Measurements from ENCODE around the gene SUPT7L. TPM values are rescaled to one million over a fixed set of nuclear protein-coding genes. Genes with fewer than 3 reads are reported as not detected.
"Not testable (repeated sequence)": the region's sequence is repeated elsewhere in the genome, so short reads cannot be mapped to it uniquely, and the experiment has no call there.

SUPT7L gene
- polyA plus RNA-seq, 1 donor (not counting 4 experiments of a cell fraction or from before 2014, with no cell fraction given) = 39.8 TPM

- no peak for FAIRE-seq
Observed at GRCh38 chr2:27683390-27684071, 20.1 kb upstream of the SUPT7L start.

GRCh38 chr2:27682334-27682771, 18.9 kb upstream of the SUPT7L start:
- H3K4me2 ChIP-seq (ENCODE audit: control insufficient read depth, extremely low read depth, insufficient read depth, low read depth, low read length) = peak overlapping the region; percentile 56
- DNase-seq (ENCODE audit: low read depth, low spot score); H2AFZ ChIP-seq (ENCODE audit: control insufficient read depth, low read length); H3K27me3 ChIP-seq (ENCODE audit: control insufficient read depth, extremely low read depth, insufficient read depth, low read length); H3K4me3 ChIP-seq (ENCODE audit: control insufficient read depth in 2 of 3, extremely low read depth in 1 of 3, insufficient read depth in 2 of 3, low read depth in 1 of 3, low read length in 3 of 3); H3K9me1 ChIP-seq (ENCODE audit: control insufficient read depth, extremely low read depth, insufficient read depth, low read length); FAIRE-seq; dilution Hi-C loops (cut with MboI; ENCODE audit: extremely low pct_ligation_motif_present, low sequenced_read_pairs); H4K20me1 ChIP-seq (ENCODE audit: control insufficient read depth, extremely low read depth, insufficient read depth, low read length); H3K79me2 ChIP-seq (ENCODE audit: control insufficient read depth, insufficient read depth, low read length); H3K9me3 ChIP-seq (ENCODE audit: control insufficient read depth, low read depth, low read length): not testable (repeated sequence)
- peak overlapping the region; percentile 82 for H3K27ac ChIP-seq (ENCODE audit: control insufficient read depth, insufficient read depth, low read length)
- peaks cover 37% of the 10 kb centered on the region for H3K4me1 ChIP-seq (ENCODE audit: control insufficient read depth, extremely low read depth, insufficient read depth, low read length)
- H3K36me3 ChIP-seq (ENCODE audit: control insufficient read depth in 2 of 2, extremely low read depth in 1 of 2, insufficient read depth in 2 of 2, low read length in 2 of 2) = peaks cover 6 to 18% of the 10 kb centered on the region in 2 experiments
- H3K9ac ChIP-seq (ENCODE audit: control insufficient read depth, extremely low read depth, insufficient read depth, low read length) = peak overlapping the region; percentile 62

More at GRCh38 chr2:27683390-27684071, 20.1 kb upstream of the SUPT7L start:
- peak overlapping the region; percentile 3 for H3K4me2 ChIP-seq (ENCODE audit: control insufficient read depth, extremely low read depth, insufficient read depth, low read depth, low read length)
- H3K9me1 ChIP-seq (ENCODE audit: control insufficient read depth, extremely low read depth, insufficient read depth, low read length) = peaks cover 4% of the 10 kb centered on the region
- H3K4me1 ChIP-seq (ENCODE audit: control insufficient read depth, extremely low read depth, insufficient read depth, low read length) = peaks cover 49% of the 10 kb centered on the region
- no peaks in the 10 kb centered on the region for H3K9me3 ChIP-seq (ENCODE audit: control insufficient read depth, low read depth, low read length)
- peaks cover 6 to 15% of the 10 kb centered on the region in 2 experiments for H3K36me3 ChIP-seq (ENCODE audit: control insufficient read depth in 2 of 2, extremely low read depth in 1 of 2, insufficient read depth in 2 of 2, low read length in 2 of 2)
- H3K27me3 ChIP-seq (ENCODE audit: control insufficient read depth, extremely low read depth, insufficient read depth, low read length) = no peaks in the 10 kb centered on the region
- no peaks in the 10 kb centered on the region for H3K79me2 ChIP-seq (ENCODE audit: control insufficient read depth, insufficient read depth, low read length)
- dilution Hi-C loops (cut with MboI; ENCODE audit: extremely low pct_ligation_motif_present, low sequenced_read_pairs) = no loop called here
- DNase-seq (ENCODE audit: low read depth, low spot score) = no peak
- no peak overlapping the region for H3K4me3 ChIP-seq (ENCODE audit: control insufficient read depth in 2 of 3, extremely low read depth in 1 of 3, insufficient read depth in 2 of 3, low read depth in 1 of 3, low read length in 3 of 3)
- H3K27ac ChIP-seq (ENCODE audit: control insufficient read depth, insufficient read depth, low read length) = peak overlapping the region; percentile 82
- TF ChIP-seq EZH2 (IDR thresholded peaks at IDR 0.05; ENCODE audit: low read length) = no peak
- peak; percentile 87 to 97 (median 93) for TF ChIP-seq CTCF (optimal IDR thresholded peaks at IDR 0.05 in 1 of 3, IDR thresholded peaks at IDR 0.05 in 1 of 3, conservative IDR thresholded peaks at IDR 0.05 in 1 of 3; ENCODE audit: extremely low read depth in 1 of 3, insufficient read depth in 2 of 3, low read length in 3 of 3)
- no peak overlapping the region for H2AFZ ChIP-seq (ENCODE audit: control insufficient read depth, low read length)
- H3K9ac ChIP-seq (ENCODE audit: control insufficient read depth, extremely low read depth, insufficient read depth, low read length) = peak overlapping the region; percentile 54
- no peaks in the 10 kb centered on the region for H4K20me1 ChIP-seq (ENCODE audit: control insufficient read depth, extremely low read depth, insufficient read depth, low read length)

Data from keratinocyte (primary cell).